SK-N-SH (cell line): ENCODE results near the gene CA10. TPM values are rescaled to one million over a fixed set of nuclear protein-coding genes. Genes with fewer than 3 reads are reported as not detected.

Experiments
- CTCF ChIA-PET: fragments of 300-600, 350-600 bp; formaldehyde crosslinking; extraction: SDS; loops from one replicate; lab custom pipeline; 2021; lab: Yijun Ruan, JAX
- POLR2A ChIA-PET: fragments of 350-600 bp; sonication (Branson Sonifier 250); formaldehyde crosslinking; extraction: SDS; loops from one replicate; lab custom pipeline; 2020; ENCODE audit warnings: antibody characterized with exemption, inconsistent platforms; lab: Yijun Ruan, JAX
- DNase-seq: peaks from one replicate; pipeline ENCODE4 v3.0.0; 2012
- H2AFZ ChIP-seq: fragments of 200-600 bp; sonication (generic); 2 replicates; pipeline ENCODE4 v1.8.1; 2016; ENCODE audit warnings: antibody characterized with exemption, mild to moderate bottlenecking, low read depth
- H3F3A ChIP-seq: fragments of 200-600 bp; sonication (generic); replicated peaks from 2 replicates; pipeline ENCODE3; 2016; ENCODE audit warnings: antibody characterized with exemption, mild to moderate bottlenecking; ENCODE audit not compliant: insufficient read depth
- H3K27ac ChIP-seq, 2 experiments: fragments of 200-500 bp in 1 of 2; fragments of 200-600 bp in 1 of 2; sonication (Bioruptor generic) in 1 of 2; sonication (generic), shearing (Covaris generic) in 1 of 2; 2 replicates each; pipeline versions ENCODE4 v1.5.1 to v1.6.1; 2014 to 2016; ENCODE audit warnings: low read depth in 2 of 2, inconsistent platforms in 1 of 2, low read length in 1 of 2, mild to moderate bottlenecking in 1 of 2, mixed read lengths in 1 of 2
- H3K27me3 ChIP-seq: fragments of 200-600 bp; sonication (generic), shearing (Covaris generic); 2 replicates; pipeline ENCODE4 v1.6.1; 2016; ENCODE audit warnings: mixed run types; ENCODE audit not compliant: insufficient read depth
- H3K36me3 ChIP-seq, 2 experiments: fragments of 200-500 bp in 1 of 2; fragments of 200-600 bp in 1 of 2; sonication (Bioruptor generic) in 1 of 2; sonication (generic) in 1 of 2; replicated peaks in 1 of 2; 2 replicates each; pipeline versions ENCODE3 to v1.5.1; 2014 to 2016; ENCODE audit warnings: low read length in 1 of 2, mild to moderate bottlenecking in 1 of 2; ENCODE audit not compliant: insufficient read depth in 2 of 2, control insufficient read depth in 1 of 2
- H3K4me1 ChIP-seq, 2 experiments: fragments of 200-500 bp in 1 of 2; fragments of 200-600 bp in 1 of 2; sonication (Bioruptor generic) in 1 of 2; sonication (generic), shearing (Covaris generic) in 1 of 2; 2 replicates each; pipeline versions ENCODE4 v1.5.1 to v1.6.1; 2014 to 2016; ENCODE audit warnings: low read depth in 1 of 2, low read length in 1 of 2, mixed run types in 1 of 2; ENCODE audit not compliant: insufficient read depth in 2 of 2, control insufficient read depth in 1 of 2
- H3K4me2 ChIP-seq: fragments of 200-600 bp; sonication (generic), shearing (Covaris generic); 2 replicates; pipeline ENCODE4 v1.6.1; 2017; ENCODE audit warnings: mixed run types
- H3K4me3 ChIP-seq, 2 experiments: fragments of 200-500 bp in 1 of 2; fragments of 200-600 bp in 1 of 2; sonication (Bioruptor generic) in 1 of 2; sonication (generic), shearing (Covaris generic) in 1 of 2; 2 replicates each; pipeline versions ENCODE4 v1.5.1 to v1.8.1; 2014 to 2016; ENCODE audit warnings: low read depth in 2 of 2, inconsistent platforms in 1 of 2, low read length in 1 of 2, mild to moderate bottlenecking in 1 of 2, mixed read lengths in 1 of 2, moderate library complexity in 1 of 2
- H3K79me2 ChIP-seq: fragments of 200-600 bp; sonication (generic); 2 replicates; pipeline ENCODE4 v1.8.1; 2017; ENCODE audit warnings: mild to moderate bottlenecking; ENCODE audit not compliant: insufficient read depth
- H3K9ac ChIP-seq: fragments of 200-600 bp; sonication (generic); 2 replicates; pipeline ENCODE4 v1.6.1; 2017; ENCODE audit warnings: mixed run types
- H3K9me2 ChIP-seq: fragments of 200-600 bp; sonication (generic); 2 replicates; pipeline ENCODE4 v1.6.1; 2017; ENCODE audit warnings: mixed run types
- H3K9me3 ChIP-seq: fragments of 200-600 bp; sonication (generic); 2 replicates; pipeline ENCODE4 v1.6.1; 2017; ENCODE audit warnings: mixed run types, mild to moderate bottlenecking, moderate library complexity
- H4K20me1 ChIP-seq: fragments of 200-600 bp; sonication (generic); 2 replicates; pipeline ENCODE4 v1.6.1; 2017; ENCODE audit warnings: mild to moderate bottlenecking, mixed run types; ENCODE audit not compliant: insufficient read depth
- CHD2 ChIP-seq: fragments of 150-350 bp; IDR thresholded peaks from 2 replicates; pipeline ENCODE4 v1.6.1; 2018; ENCODE audit warnings: low read length; ENCODE audit not compliant: partially characterized antibody
- EZH2phosphoT487 ChIP-seq: fragments of 200-600 bp; sonication (generic); IDR thresholded peaks from 2 replicates; pipeline ENCODE4 v1.6.1; 2017; ENCODE audit warnings: low read depth, mixed run types, mild to moderate bottlenecking, antibody characterized with exemption, moderate library complexity, borderline replicate concordance
- FOSL2 ChIP-seq: IDR thresholded peaks from 2 replicates; pipeline ENCODE4 v1.4.0; 2012; ENCODE audit warnings: low read depth, mild to moderate bottlenecking, moderate library complexity, borderline replicate concordance
- FOXM1 ChIP-seq: IDR thresholded peaks from 2 replicates; pipeline ENCODE4 v1.4.0; 2012; ENCODE audit warnings: low read depth, mild to moderate bottlenecking
- IRF3 ChIP-seq: fragments of 150-350 bp; IDR thresholded peaks from 2 replicates; pipeline ENCODE4 v1.6.1; 2016; ENCODE audit warnings: mild to moderate bottlenecking, low read depth, low read length
- MAX ChIP-seq: IDR thresholded peaks from 2 replicates; pipeline ENCODE4 v1.4.0; 2012; ENCODE audit warnings: low read depth
- MXI1 ChIP-seq: IDR thresholded peaks from 2 replicates; pipeline ENCODE4 v1.6.1; 2012; ENCODE audit warnings: mild to moderate bottlenecking, low read depth, low read length, improper control_type of control experiment
- PBX3 ChIP-seq: IDR thresholded peaks from 2 replicates; pipeline ENCODE4; 2012
- POLR2AphosphoS5 ChIP-seq: IDR thresholded peaks from 2 replicates; pipeline ENCODE4 v1.6.1; 2012; ENCODE audit warnings: low read depth, low read length
- RCOR1 ChIP-seq: fragments of 150-350 bp; IDR thresholded peaks from 2 replicates; pipeline ENCODE4 v1.6.1; 2017; ENCODE audit warnings: antibody characterized with exemption, low read length
- REST ChIP-seq: IDR thresholded peaks from 2 replicates; pipeline ENCODE4 v1.6.1; 2012; ENCODE audit warnings: mild to moderate bottlenecking, low read depth, low read length, moderate library complexity
- RFX5 ChIP-seq: IDR thresholded peaks from 2 replicates; pipeline ENCODE4 v1.6.1; 2012; ENCODE audit warnings: mild to moderate bottlenecking, improper control_type of control experiment, low read length
- SIN3A ChIP-seq: IDR thresholded peaks from 2 replicates; pipeline ENCODE4 v1.6.1; 2012; ENCODE audit warnings: low read depth, mild to moderate bottlenecking, low read length, moderate library complexity, borderline replicate concordance
- TCF12 ChIP-seq: IDR thresholded peaks from 2 replicates; pipeline ENCODE4 v1.4.0; 2012
- TEAD4 ChIP-seq: IDR thresholded peaks from 2 replicates; pipeline ENCODE4 v1.4.0; 2012; ENCODE audit warnings: mild to moderate bottlenecking, borderline replicate concordance; ENCODE audit not compliant: insufficient read depth
- USF2 ChIP-seq: fragments of 150-350 bp; IDR thresholded peaks from 2 replicates; pipeline ENCODE4 v1.6.1; 2017; ENCODE audit warnings: antibody characterized with exemption, low read length, low read depth, borderline replicate concordance
- WGBS: methylation state at CpG from one replicate; pipeline ENCODE4 v1.1.6; 2017; ENCODE audit warnings: low lambda C conversion rate; 5-methylcytosine and 5-hydroxymethylcytosine counted together
- polyA plus RNA-seq, 3 experiments: library from polyadenylated mRNA; depleted of rRNA; stranded (reverse); fragments of >200 nt; gene quantifications; 2 replicates each; pipeline ENCODE4 v1.2.3, GENCODE V29; 2012

Gene CA10
- polyA plus RNA-seq, 1 of the 3 experiments (the other 2 are of a cell fraction): not detected

GRCh38 chr17:51818777-51819176 lies 339.7 kb downstream of the CA10 start:
- Histone ChIP-seq H3K79me2 (no peaks in the 10 kb centered on the region), H3K27ac (no peak overlapping the region), H3K9me2 (no peaks in the 10 kb centered on the region), H3K36me3 (no peaks in the 10 kb centered on the region), H3K9ac (no peak overlapping the region), H3K4me1 (peaks cover 0 to 4% of the 10 kb centered on the region in 2 experiments; a peak in 1 of 4 replicates), H3K27me3 (no peaks in the 10 kb centered on the region), H2AFZ (no peak overlapping the region), H3F3A (no peaks in the 10 kb centered on the region), H3K4me3 (no peak overlapping the region), H3K9me3 (no peaks in the 10 kb centered on the region), H3K4me2 (no peak overlapping the region), H4K20me1 (no peaks in the 10 kb centered on the region)
- POLR2A ChIA-PET: no interaction called here
- CTCF ChIA-PET: interaction anchor here (1.0 to 1.4 kb wide), 6 partner anchors 8 to 42 kb away, joined by 3 to 5 read pairs (median 3); no protein-coding TSS in a partner anchor
- WGBS: 4% methylated on average over 1 of the region's 1 CpG
- DNase-seq: no peak
- no peak for TF ChIP-seq EZH2phosphoT487
- TF ChIP-seq IRF3: no peak
- no peak for TF ChIP-seq MXI1
- no peak for TF ChIP-seq SIN3A
- TF ChIP-seq CHD2: no peak
- TF ChIP-seq MAX: no peak
- no peak for TF ChIP-seq RFX5
- no peak for TF ChIP-seq REST
- TF ChIP-seq TCF12: no peak
- no peak for TF ChIP-seq USF2
- TF ChIP-seq FOSL2: no peak
- TF ChIP-seq POLR2AphosphoS5: no peak
- no peak for TF ChIP-seq FOXM1
- TF ChIP-seq TEAD4: no peak
- no peak for TF ChIP-seq PBX3
- no peak for TF ChIP-seq RCOR1
